Measurements from ENCODE around the gene RAB8B. TPM values are rescaled to one million over a fixed set of nuclear protein-coding genes. Genes with fewer than 3 reads are reported as not detected.

The RAB8B gene
- total RNA-seq, 1 experiment from 2014 or later, result 33.8 TPM

DNA sequence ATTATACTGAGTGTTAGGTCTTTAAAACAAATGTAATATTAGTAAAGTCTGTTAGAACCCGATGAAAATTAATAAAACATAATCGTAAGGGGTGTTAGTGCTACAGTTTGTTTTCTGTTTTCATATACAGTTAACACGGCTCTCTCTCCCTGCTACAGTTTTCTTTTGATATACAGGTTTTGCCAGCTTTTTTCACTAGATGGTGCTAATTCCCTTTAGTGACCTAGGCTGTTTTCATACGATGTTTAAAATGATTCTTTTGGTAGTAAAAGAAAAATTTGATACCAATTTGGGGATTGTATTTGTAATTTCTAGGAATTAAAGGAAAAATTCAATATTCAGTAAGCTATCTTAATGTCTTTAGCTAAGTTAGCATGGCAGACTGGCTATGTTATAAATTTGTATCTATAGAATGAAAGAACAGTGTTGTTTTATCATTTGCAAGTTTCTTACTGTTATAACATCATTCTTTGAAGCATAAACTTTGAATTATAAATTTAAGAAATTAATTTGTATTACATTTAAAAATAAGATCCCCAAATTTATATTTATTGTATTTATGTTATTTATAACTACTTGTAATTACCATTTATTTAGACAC, 99.5 kb downstream of the RAB8B start:
- H3K4me3 Mint-ChIP-seq, result no peak overlapping the region
- Histone ChIP-seq H3K4me2 (ENCODE audit: insufficient read depth, insufficient read length, low read length) (no peak overlapping the region), H2AFZ (ENCODE audit: low read length) (no peak overlapping the region), H2BK12ac (ENCODE audit: insufficient read length, low read depth, low read length) (no peak overlapping the region), H3K23me2 (ENCODE audit: insufficient read length, low read depth, low read length, poor library complexity, severe bottlenecking) (no peaks in the 10 kb centered on the region), H3K9me3 (ENCODE audit: control insufficient read depth, low read depth, low read length) (no peaks in the 10 kb centered on the region), H3K4me1 (ENCODE audit: insufficient read depth, low read length) (no peaks in the 10 kb centered on the region), H2BK15ac (ENCODE audit: low read depth, low read length) (no peak overlapping the region), H2BK20ac (ENCODE audit: low read depth, low read length, poor library complexity, severe bottlenecking) (no peak overlapping the region), H4K91ac (ENCODE audit: insufficient read length, low read depth, low read length) (no peak overlapping the region), H4K8ac (replicated peaks; ENCODE audit: insufficient read length, low read depth, low read length) (no peak overlapping the region), H3K23ac (ENCODE audit: insufficient read length, low read depth, low read length) (no peak overlapping the region), H3K4ac (ENCODE audit: low read depth, low read length) (no peak overlapping the region), H3K14ac (ENCODE audit: insufficient read depth, low read length) (no peak overlapping the region), H4K5ac (ENCODE audit: insufficient read length, low read depth, low read length) (no peak overlapping the region), H2BK120ac (ENCODE audit: low read depth, low read length, poor library complexity, severe bottlenecking) (no peak overlapping the region), H2BK5ac (ENCODE audit: insufficient read length, low read length) (no peak overlapping the region), H3K27me3 (ENCODE audit: insufficient read depth, low read length) (no peaks in the 10 kb centered on the region), H3T11ph (ENCODE audit: low read length) (no peak overlapping the region), H3K56ac (ENCODE audit: insufficient read length, low read depth, low read length) (no peak overlapping the region), H3K18ac (ENCODE audit: insufficient read length, low read depth, low read length) (no peak overlapping the region), H3K27ac (ENCODE audit: insufficient read length, low read depth, low read length) (no peak overlapping the region), H3K79me2 (ENCODE audit: insufficient read depth, low read length) (no peaks in the 10 kb centered on the region), H4K20me1 (ENCODE audit: control insufficient read depth, insufficient read depth, insufficient read length) (no peaks in the 10 kb centered on the region), H3K79me1 (ENCODE audit: insufficient read depth, low read depth, low read length, poor library complexity, severe bottlenecking) (no peaks in the 10 kb centered on the region), H2AK5ac (ENCODE audit: insufficient read length, low read length) (no peak overlapping the region), H3K9ac (ENCODE audit: extremely low read depth, insufficient read length, low read length) (no peak overlapping the region)
- H3K27ac Mint-ChIP-seq, result no peak overlapping the region
- H3K27me3 Mint-ChIP-seq (ENCODE audit: low read depth), result no peaks in the 10 kb centered on the region
- peaks cover 0 to 6% (median 5%) of the 10 kb centered on the region in 3 experiments; a peak in 2 of 7 replicates for H3K36me3 Mint-ChIP-seq (ENCODE audit: insufficient read depth in 1 of 3, low read depth in 3 of 3)
- DNase-seq, result no peak
- no peaks in the 10 kb centered on the region for H3K9me3 Mint-ChIP-seq
- no CpG with 5 or more reads among the region's 4 CpGs for WGBS (ENCODE audit: extremely low coverage, insufficient read length, low lambda C conversion rate)
- 0 out of 4 replicates have a peak, but pooled peaks cover 0 to 3% of the 10 kb centered on the region in 2 experiments for H3K4me1 Mint-ChIP-seq
- TF ChIP-seq, protein P1, sequence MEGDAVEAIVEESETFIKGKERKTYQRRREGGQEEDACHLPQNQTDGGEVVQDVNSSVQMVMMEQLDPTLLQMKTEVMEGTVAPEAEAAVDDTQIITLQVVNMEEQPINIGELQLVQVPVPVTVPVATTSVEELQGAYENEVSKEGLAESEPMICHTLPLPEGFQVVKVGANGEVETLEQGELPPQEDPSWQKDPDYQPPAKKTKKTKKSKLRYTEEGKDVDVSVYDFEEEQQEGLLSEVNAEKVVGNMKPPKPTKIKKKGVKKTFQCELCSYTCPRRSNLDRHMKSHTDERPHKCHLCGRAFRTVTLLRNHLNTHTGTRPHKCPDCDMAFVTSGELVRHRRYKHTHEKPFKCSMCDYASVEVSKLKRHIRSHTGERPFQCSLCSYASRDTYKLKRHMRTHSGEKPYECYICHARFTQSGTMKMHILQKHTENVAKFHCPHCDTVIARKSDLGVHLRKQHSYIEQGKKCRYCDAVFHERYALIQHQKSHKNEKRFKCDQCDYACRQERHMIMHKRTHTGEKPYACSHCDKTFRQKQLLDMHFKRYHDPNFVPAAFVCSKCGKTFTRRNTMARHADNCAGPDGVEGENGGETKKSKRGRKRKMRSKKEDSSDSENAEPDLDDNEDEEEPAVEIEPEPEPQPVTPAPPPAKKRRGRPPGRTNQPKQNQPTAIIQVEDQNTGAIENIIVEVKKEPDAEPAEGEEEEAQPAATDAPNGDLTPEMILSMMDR (conservative IDR thresholded peaks at IDR 0.05), result peak; percentile 84

Measured in H9 (cell line).